Stimulated activated naive CD8-positive, alpha-beta T cell treated with anti-CD3 and anti-CD28 coated beads, Interleukin-15, Interleukin-2, amounts not matched to agents 100 ng/mL and 50 ng/mL, for 24 hours (primary cell): ENCODE measurements around the gene MAP2.

Experiments
- H3K27ac Mint-ChIP-seq: one replicate; pipeline ENCODE4 v1.8.0; 2021; ENCODE audit warnings: mild to moderate bottlenecking, mixed read lengths
- H3K27me3 Mint-ChIP-seq: one replicate; pipeline ENCODE4 v1.8.0; 2021; ENCODE audit warnings: mixed read lengths
- H3K36me3 Mint-ChIP-seq: one replicate; pipeline ENCODE4 v1.8.0; 2021; ENCODE audit warnings: low read depth, mixed read lengths
- H3K4me1 Mint-ChIP-seq: one replicate; pipeline ENCODE4 v1.8.0; 2021; ENCODE audit warnings: low read depth, mixed read lengths
- H3K4me3 Mint-ChIP-seq: one replicate; pipeline ENCODE4 v1.8.0; 2021; ENCODE audit warnings: mild to moderate bottlenecking, mixed read lengths
- H3K9me3 Mint-ChIP-seq: one replicate; pipeline ENCODE4 v1.8.0; 2021; ENCODE audit warnings: mixed read lengths

Gene MAP2

GRCh38 chr2:209753020-209753419, 329.2 kb downstream of the MAP2 start:
- Mint-ChIP-seq H3K4me1 (no peaks in the 10 kb centered on the region), H3K27ac (no peak overlapping the region), H3K27me3 (peaks cover 3% of the 10 kb centered on the region), H3K9me3 (no peaks in the 10 kb centered on the region), H3K4me3 (no peak overlapping the region), H3K36me3 (no peaks in the 10 kb centered on the region)

DNA sequence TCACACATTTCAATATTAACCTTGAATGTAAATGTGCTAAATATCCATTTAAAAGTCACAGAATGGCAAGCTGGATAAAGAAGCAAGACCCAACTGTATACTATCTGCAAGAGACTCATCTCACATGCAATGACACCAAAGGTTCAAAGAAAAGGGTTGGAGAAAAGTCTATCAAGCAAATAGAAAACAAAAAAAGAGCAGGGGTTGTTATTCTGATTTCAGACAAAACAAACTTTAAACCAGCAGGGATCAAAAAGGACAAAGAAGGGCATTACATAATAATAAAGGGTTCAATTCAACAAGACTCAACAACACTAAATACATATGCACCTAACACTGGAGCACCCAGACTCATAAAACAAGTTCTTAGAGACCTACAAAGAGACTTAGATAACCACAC, 333.3 kb downstream of the MAP2 start:
- no peak overlapping the region for H3K27ac Mint-ChIP-seq

GRCh38 chr2:209761566-209761965, 337.7 kb downstream of the MAP2 start:
- no peaks in the 10 kb centered on the region for H3K36me3 Mint-ChIP-seq
- H3K9me3 Mint-ChIP-seq: no peaks in the 10 kb centered on the region
- H3K4me3 Mint-ChIP-seq: no peak overlapping the region
- H3K27me3 Mint-ChIP-seq: no peaks in the 10 kb centered on the region
- H3K27ac Mint-ChIP-seq: no peak overlapping the region
- no peaks in the 10 kb centered on the region for H3K4me1 Mint-ChIP-seq

More for the DNA sequence above, 333.3 kb downstream of the MAP2 start:
- H3K36me3 Mint-ChIP-seq: no peaks in the 10 kb centered on the region
- peaks cover 3% of the 10 kb centered on the region for H3K27me3 Mint-ChIP-seq
- H3K9me3 Mint-ChIP-seq: no peaks in the 10 kb centered on the region
- no peaks in the 10 kb centered on the region for H3K4me1 Mint-ChIP-seq
- no peak overlapping the region for H3K4me3 Mint-ChIP-seq

DNA sequence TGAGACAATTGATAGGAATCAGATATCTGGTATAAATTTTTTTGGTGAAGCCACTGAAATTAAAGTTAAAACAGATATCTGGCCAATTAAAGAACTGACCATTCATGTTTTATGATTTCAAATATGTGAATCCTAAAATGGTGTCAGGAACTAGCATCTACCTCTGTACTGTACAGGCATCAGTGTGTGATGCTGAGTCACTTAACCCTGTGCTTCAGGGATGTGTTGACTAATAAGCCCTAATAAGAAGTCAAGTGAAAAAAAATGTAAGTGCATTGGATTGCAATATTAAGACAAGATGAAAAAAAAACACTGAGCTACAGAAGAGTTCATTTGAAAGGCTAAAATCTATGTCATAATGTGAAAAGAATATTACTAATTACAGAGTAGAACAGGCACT, 338.7 kb downstream of the MAP2 start:
- no peaks in the 10 kb centered on the region for H3K27me3 Mint-ChIP-seq
- no peaks in the 10 kb centered on the region for H3K9me3 Mint-ChIP-seq
- H3K4me3 Mint-ChIP-seq: no peak overlapping the region
- no peaks in the 10 kb centered on the region for H3K4me1 Mint-ChIP-seq
- no peaks in the 10 kb centered on the region for H3K36me3 Mint-ChIP-seq
- no peak overlapping the region for H3K27ac Mint-ChIP-seq

DNA sequence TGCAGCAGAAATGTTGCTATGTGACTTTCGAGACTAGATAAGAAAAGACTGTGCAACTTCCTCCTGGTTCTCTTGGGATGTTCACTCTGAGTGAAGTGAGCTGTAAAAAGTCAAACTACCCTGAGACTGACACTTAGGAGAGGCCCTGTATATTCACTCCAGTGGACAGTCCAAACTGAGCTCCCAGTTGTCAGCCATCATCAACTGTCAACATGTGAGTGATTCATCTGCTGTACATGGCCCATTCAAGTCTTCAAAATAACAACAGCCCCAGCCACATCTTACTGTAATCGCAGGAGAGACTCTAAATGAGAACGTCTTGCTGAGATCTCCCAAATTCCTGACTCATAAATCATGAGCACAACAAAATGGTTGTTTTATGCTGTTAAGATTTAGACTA, 339.3 kb downstream of the MAP2 start:
- no peaks in the 10 kb centered on the region for H3K4me1 Mint-ChIP-seq
- H3K36me3 Mint-ChIP-seq: no peaks in the 10 kb centered on the region
- no peak overlapping the region for H3K4me3 Mint-ChIP-seq
- no peak overlapping the region for H3K27ac Mint-ChIP-seq
- no peaks in the 10 kb centered on the region for H3K9me3 Mint-ChIP-seq
- H3K27me3 Mint-ChIP-seq: no peaks in the 10 kb centered on the region

DNA sequence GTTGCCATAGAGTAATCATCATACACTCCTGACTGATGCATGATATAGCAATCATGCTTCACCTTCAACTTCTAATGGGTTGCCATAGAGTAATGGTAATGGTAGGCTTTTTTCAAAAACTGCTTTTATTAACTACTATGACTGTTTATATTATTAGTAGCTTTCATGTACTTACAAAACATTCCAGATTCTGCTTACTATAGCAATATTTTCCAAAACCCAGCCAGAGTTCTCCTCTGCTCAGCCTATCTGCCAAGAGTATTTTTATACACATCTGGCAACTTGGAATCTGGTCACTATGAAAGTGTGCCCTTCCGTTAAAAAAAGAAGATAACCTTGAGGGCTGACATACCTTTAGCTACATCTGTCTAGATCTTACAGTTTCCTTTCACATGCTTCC, 342.8 kb downstream of the MAP2 start:
- no peak overlapping the region for H3K4me3 Mint-ChIP-seq

GRCh38 chr2:209767316-209767715, 343.5 kb downstream of the MAP2 start:
- Mint-ChIP-seq H3K36me3 (no peaks in the 10 kb centered on the region), H3K4me3 (no peak overlapping the region), H3K4me1 (peaks cover 4% of the 10 kb centered on the region), H3K27me3 (peaks cover 14% of the 10 kb centered on the region), H3K9me3 (no peaks in the 10 kb centered on the region), H3K27ac (no peak overlapping the region)

More for the DNA sequence above, 342.8 kb downstream of the MAP2 start:
- no peak overlapping the region for H3K27ac Mint-ChIP-seq
- no peaks in the 10 kb centered on the region for H3K36me3 Mint-ChIP-seq
- H3K27me3 Mint-ChIP-seq: peaks cover 13% of the 10 kb centered on the region
- H3K4me1 Mint-ChIP-seq: peaks cover 4% of the 10 kb centered on the region
- no peaks in the 10 kb centered on the region for H3K9me3 Mint-ChIP-seq

DNA sequence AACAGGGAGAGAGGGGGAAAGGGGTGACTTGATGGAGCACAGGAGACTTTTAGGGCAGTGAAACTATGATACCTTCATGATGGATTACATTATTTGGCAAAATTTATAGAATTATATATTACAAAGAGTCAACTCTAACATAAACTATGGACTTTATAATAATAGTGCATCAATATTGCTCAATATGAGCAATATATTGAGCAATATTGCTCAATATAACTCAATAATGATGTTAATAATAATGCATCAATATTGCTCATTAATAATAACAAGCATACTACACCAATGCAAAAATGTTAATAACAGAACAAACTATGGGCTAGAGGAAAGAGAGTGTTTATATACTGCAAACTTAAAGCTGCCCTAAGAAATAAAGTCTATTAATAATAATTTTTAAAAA, 344.7 kb downstream of the MAP2 start:
- peaks cover 23% of the 10 kb centered on the region for H3K27me3 Mint-ChIP-seq
- no peak overlapping the region for H3K4me3 Mint-ChIP-seq
- H3K36me3 Mint-ChIP-seq: no peaks in the 10 kb centered on the region
- no peak overlapping the region for H3K27ac Mint-ChIP-seq
- no peaks in the 10 kb centered on the region for H3K9me3 Mint-ChIP-seq
- H3K4me1 Mint-ChIP-seq: peaks cover 4% of the 10 kb centered on the region

- Mint-ChIP-seq H3K36me3 (no peaks in the 10 kb centered on the region), H3K4me1 (peaks cover 4% of the 10 kb centered on the region), H3K4me3 (no peak within 1 kb of the TSS), H3K9me3 (no peaks in the 10 kb centered on the region), H3K27me3 (peaks cover 31% of the 10 kb centered on the region), H3K27ac (no peak within 1 kb of the TSS)
Measured at GRCh38 chr2:209771474-209772289, 347.8 kb downstream of the MAP2 start, which contains the start of gene UNC80. TSS of gene UNC80 (plus strand) at chr2:209771832. CDS start at chr2:209772073, 241 bp downstream.

DNA sequence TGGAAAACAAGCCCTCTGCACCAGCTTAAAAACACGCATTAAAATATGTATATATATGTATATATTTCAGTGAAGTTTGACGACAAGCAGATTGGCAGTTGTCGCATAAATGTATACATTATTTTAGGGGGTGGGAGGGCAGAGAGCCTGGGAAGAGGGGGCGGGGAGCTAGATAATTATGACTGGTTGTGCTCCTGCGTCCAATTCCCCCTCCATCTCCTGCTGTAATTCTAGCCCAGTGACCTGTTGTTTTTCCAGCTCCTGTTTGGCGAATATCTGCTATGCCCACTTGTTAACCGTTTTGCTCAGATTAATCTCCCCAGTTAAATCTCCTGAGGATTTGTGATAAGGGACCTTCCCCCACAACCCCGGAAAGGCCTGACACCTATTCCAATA, 348.4 kb downstream of the MAP2 start:
- peaks cover 33% of the 10 kb centered on the region for H3K27me3 Mint-ChIP-seq
- no peaks in the 10 kb centered on the region for H3K36me3 Mint-ChIP-seq
- H3K4me3 Mint-ChIP-seq: no peak overlapping the region
- H3K9me3 Mint-ChIP-seq: no peaks in the 10 kb centered on the region
- H3K27ac Mint-ChIP-seq: no peak overlapping the region
- H3K4me1 Mint-ChIP-seq: peaks cover 4% of the 10 kb centered on the region

DNA sequence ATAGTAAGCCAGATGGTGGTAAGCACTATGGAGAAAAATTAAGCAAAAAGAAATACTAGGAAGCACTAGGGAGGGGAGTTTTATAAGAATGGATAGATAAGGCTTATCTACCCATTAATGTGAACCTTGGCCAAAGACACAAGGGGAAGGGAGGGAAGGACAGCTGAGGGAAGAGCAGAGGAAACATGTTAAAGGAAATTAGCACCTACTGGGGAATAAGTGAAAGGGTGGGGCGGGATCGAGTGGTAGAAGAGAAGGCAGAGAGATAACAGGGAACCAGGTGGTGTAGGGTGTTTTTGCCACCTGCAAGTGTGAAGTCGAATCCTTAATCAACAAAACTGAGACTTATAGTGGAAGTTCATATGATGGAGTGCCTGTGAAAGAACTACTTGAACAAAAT, 349.5 kb downstream of the MAP2 start:
- peaks cover 36% of the 10 kb centered on the region for H3K27me3 Mint-ChIP-seq
- no peaks in the 10 kb centered on the region for H3K9me3 Mint-ChIP-seq
- H3K4me1 Mint-ChIP-seq: peaks cover 4% of the 10 kb centered on the region
- no peak overlapping the region for H3K27ac Mint-ChIP-seq
- no peak overlapping the region for H3K4me3 Mint-ChIP-seq
- no peaks in the 10 kb centered on the region for H3K36me3 Mint-ChIP-seq
